Sigmoid colon (tissue), 3 donors: ENCODE measurements around the gene NSMF.

Experiments used
- POLR2A ChIP-seq, 2 donors: fragments of 450-650 bp; IDR thresholded peaks; one replicate each; pipeline ENCODE4 v1.6.1; 2016; ENCODE audit warnings: antibody characterized with exemption in 2 of 2, mild to moderate bottlenecking in 2 of 2, moderate library complexity in 2 of 2
- TF ChIP-seq, protein P1 (sequence below), 4 experiments: fragments of 450-650 bp in 3 of 4; fragments of 200-600 bp in 1 of 4; IDR thresholded peaks; one replicate each; pipeline ENCODE4 v1.5.1; 2016 to 2019; ENCODE audit warnings: antibody characterized with exemption in 4 of 4, mild to moderate bottlenecking in 3 of 4, moderate library complexity in 2 of 4

DNA sequence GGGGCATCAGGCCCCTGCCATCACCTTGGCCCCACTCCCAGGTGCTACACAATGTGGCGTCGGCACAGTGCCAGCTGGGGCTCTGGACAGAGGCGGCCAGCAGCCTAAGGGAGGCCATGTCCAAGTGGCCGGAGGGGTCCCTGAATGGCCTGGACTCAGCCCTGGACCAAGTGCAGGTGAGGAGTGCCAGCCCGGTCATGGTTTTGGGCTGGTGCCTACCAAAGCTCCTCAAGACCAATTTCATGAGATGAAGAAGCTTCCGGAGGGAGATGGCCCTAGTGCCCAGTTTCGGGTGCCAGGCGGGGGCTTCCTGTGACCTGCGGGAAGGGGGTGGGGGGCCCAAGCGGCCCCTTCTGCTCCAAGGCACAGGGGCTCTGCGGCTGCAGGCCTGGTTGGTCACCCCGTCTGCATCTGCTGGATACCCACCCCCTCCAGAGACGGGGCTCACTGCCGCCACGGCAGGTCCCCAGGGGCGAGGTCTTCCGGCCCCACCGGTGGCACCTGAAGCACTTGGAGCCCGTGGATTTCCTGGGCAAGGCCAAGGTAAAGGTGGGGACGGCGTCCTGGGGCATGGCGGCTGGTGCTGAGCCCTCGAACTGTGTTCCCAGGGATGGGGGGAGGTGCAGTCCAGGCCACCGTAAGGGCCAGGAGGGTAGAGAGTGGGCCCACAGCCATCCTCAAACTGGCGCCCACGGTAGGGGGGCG, 30.1 kb downstream of the NSMF start:
- TF ChIP-seq, protein P1, sequence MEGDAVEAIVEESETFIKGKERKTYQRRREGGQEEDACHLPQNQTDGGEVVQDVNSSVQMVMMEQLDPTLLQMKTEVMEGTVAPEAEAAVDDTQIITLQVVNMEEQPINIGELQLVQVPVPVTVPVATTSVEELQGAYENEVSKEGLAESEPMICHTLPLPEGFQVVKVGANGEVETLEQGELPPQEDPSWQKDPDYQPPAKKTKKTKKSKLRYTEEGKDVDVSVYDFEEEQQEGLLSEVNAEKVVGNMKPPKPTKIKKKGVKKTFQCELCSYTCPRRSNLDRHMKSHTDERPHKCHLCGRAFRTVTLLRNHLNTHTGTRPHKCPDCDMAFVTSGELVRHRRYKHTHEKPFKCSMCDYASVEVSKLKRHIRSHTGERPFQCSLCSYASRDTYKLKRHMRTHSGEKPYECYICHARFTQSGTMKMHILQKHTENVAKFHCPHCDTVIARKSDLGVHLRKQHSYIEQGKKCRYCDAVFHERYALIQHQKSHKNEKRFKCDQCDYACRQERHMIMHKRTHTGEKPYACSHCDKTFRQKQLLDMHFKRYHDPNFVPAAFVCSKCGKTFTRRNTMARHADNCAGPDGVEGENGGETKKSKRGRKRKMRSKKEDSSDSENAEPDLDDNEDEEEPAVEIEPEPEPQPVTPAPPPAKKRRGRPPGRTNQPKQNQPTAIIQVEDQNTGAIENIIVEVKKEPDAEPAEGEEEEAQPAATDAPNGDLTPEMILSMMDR (IDR thresholded peaks at IDR 0.05), result no peak
- TF ChIP-seq POLR2A (IDR thresholded peaks at IDR 0.05), result no peak
